GM19324 (cell line): ENCODE measurements around the gene CRACR2B.

Source experiments
- ATAC-seq: cut with Tn5 transposase; IDR thresholded peaks from one replicate; pipeline ENCODE4 v1.9.1; 2021; ENCODE audit warnings: mild to moderate bottlenecking, moderate library complexity; ENCODE audit not compliant: unreplicated experiment, low FRiP score

Gene CRACR2B

DNA sequence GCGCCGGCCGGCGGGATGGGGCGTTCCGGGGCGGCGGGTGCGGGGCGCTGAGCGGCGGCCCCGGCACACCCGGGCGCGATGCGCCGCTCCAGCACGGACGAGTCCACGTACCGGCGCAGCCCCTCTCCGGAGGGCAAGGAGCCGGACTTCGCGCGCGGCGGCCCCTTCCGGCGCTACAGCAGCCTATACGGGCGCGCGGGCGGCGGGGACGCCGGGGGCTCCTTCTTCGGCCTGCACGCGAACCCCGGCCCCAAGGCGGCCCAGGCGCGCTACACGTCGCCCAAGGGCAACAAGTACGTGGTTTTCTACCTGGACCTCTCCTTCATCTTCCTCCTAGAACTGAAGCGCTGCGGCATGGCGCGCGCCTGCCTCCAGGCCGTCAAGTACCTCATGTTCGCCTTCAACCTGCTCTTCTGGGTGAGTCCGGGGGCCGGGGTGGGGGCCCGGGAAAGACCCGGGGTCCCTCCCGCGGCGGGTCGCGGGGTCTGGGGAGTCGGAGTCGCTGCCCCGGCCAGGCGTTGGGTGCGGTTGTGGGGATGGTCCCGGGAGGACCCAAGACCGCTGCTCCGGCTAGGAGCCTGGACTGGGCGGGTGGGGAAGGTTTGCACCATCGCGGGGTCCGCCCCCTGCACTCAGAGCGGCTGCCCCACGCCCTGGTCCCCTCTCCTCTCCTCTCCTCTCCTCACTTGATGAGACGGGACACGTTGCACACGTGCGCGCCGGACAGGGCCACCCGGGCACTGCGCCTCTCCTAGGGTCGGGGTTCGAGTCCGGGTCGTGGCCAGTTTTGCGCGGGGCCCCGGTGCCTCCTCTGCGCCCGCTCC lies 22.4 kb downstream of the CRACR2B start:
- no peak for ATAC-seq

DNA sequence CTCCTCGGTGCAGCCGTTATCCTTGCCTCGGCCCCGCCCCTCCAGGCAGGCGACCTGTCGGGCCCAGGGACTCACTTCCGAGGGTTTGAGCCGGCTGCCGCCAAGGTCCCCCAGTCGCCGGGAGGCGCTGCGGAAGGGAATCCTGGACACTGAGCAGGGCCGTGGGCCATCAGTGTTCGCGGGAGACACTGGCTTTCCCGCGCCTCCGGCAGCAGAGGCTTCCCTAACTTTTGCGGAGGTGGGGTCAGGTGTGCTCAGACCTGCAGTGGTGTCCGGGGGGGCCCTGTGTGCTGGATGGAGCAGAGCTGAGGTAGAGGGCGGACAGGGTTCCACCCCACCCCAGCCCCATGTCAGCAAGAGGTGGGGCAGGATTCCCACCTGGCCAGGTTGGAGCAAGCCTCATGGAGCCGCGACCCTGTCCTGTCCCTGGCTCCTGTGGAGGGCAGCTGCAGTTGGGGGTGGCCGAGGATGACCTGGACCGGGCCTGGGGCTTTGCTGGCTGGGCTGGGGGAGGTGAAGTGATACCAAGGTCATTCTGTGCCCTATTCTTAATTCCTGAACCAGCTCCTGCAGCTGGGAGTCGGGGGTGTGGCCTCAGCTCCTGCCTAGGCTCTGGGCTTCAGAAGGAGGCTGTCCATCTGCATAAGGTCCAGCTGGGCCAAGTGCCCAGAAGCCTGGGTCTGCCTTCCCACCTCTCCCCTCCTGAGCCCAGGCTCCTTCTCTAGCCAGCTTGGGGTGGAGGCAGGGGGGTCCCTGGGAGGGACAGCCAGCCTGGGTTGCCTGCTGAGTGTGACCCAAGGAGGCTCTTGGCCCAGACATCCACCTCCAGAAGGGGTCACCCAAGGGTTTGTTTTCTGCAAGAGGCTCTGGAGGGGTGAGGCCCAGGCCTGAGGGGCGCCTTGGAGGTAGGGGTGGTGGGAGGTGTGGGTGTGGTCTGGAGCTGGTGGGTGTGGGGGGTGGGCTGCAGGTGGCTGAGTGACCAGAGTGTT lies 23.4 kb downstream of the CRACR2B start:
- no peak for ATAC-seq

DNA sequence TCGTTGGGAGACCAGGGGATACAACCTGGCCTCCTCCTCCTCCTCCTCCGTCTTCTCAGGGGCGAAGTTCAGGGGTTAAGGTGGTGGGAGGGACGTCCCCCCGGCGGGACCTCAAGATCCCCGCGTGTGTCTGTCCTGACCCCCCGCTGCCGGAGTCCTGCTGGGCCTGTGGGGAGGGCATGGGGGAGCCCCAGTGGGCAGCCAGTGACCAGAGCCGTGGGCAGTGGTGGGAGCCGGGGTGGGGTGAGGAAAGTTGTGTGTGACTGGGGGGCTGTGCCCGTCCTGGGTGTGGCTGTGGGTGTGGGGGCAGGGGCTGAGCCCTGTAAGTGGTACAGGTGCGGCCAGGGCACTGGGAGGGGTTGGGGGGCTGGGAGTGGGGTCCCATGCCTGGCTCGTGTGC lies 25.0 kb downstream of the CRACR2B start:
- ATAC-seq = no peak

DNA sequence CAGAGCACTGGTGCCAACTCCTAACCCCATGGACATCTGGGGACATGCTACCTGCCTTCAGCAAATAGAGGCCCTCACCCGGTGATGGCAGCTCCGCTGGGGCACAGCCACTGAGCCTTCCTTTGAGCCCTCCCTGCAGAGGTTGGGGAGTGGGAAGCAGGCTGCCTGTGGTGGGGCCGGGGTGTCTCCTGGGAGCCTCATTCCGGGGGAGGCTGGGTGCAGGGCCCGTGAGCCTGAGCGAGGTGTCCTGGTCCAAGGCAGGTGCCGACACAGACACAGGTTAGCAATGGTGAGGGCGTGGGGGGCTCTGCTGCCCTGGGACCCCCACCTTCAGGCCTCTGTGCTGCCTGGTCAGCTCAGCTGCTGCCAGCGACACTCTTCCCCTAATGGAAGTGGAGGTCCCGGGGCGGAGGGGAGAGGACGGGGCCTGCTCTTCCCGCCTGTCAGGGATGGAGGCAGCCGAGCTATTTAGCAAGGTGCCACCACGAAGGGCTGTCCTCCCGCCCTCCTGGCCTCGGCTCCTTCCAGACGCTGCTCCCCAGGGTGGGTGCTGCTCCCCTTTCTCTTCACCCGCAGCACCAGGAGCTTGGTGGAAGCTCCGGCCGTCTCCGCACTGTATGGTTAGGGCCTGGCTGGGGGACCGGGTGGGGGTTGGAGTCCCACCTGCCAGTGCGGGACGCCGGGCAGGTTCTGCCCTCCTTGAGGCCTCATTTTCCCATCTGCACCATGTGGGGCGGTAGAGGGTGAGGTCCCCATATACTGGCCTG lies 26.1 kb downstream of the CRACR2B start:
- no peak for ATAC-seq

DNA sequence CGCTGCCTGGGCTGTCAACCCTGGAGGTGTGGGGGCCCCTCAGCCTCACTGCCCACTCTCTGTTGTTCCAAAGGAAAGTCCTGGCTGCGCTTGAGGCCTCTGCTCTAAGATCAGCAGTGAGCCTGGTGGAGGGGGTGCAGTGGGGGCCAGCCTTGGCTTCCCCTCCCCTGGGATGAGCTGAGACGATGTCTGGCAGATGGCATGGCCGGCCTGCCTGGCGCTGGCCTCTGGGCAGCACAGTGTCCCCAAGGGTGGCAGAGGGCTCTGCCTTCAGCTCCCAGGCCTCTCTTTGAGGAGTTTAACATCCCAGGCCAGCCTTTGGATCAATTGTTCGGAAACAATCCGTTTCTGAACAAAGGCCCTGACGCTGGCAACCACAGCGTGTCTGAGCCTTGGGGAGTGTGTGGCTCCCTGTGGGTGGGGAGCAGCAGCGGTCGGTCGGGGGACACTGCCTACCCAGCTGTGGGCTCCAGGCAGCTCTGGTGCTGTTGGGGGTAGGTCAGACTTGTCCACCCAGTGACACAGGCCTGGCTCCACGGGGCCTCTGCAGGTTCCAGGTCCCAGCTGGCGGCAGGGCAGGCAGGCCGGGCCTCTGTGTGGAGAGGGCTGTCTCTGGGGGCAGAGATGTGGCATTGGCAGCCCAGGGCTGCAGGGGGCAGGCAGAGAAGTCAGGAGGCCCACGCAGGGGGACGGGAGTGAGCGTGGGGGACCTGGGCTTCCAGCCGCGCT lies 27.0 kb downstream of the CRACR2B start:
- no peak for ATAC-seq

DNA sequence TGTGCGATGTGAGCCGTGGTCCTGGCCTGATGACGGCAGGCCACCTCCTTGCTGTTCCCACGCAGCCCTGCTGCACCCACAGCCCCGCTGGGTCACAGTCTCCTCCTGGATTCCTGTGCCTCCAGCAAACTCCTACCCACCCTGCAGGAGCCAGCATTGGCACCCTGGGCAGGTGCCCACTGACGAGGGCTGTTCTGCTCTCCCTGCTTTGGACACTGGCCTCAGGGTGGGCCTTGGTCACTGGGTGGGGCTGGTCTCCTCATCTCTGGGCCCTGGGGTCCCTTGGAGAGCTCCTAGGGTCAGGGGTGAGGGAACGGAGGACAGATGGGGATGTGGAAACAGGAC lies 27.6 kb downstream of the CRACR2B start:
- no peak for ATAC-seq

DNA sequence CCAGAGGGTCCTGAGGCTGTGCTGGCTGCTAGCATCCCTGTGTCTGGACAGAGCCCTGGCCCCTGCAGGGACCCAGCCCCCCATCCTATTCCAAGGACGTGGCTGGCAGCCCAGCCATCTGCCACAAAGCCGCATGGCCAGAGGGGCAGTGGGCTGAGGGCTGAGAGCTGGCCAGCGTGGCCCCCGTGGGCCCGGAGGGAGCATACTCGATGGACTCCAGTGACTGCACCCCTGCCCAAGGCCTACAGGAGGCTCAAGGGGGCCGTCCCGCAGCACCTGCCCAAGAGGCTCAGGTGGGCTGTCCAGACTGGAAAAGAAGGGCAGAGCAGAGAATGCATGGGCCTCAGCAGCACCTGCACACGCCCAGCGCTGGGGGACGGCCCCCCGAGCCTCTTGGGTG lies 28.1 kb downstream of the CRACR2B start:
- no peak for ATAC-seq

DNA sequence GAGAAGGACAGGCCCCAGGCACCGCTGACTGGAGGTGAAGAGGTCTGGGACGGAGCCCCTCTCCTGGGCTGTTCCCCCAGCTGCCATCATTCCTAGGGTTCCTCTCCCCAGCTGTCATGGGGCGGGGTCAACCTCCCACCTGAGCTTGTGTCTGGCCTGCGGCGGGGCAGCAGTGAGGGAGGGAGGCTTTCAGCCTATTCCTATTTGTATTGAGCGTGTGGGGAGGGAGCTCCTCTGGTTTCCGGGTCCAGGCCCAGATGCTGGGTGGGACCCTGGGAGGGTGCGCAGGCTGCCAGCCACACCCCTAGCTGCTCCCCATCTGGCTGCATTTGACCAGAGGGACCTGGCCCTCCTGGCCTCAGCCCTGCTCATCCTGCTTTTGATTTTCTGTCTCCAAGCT lies 28.7 kb downstream of the CRACR2B start:
- ATAC-seq = no peak

DNA sequence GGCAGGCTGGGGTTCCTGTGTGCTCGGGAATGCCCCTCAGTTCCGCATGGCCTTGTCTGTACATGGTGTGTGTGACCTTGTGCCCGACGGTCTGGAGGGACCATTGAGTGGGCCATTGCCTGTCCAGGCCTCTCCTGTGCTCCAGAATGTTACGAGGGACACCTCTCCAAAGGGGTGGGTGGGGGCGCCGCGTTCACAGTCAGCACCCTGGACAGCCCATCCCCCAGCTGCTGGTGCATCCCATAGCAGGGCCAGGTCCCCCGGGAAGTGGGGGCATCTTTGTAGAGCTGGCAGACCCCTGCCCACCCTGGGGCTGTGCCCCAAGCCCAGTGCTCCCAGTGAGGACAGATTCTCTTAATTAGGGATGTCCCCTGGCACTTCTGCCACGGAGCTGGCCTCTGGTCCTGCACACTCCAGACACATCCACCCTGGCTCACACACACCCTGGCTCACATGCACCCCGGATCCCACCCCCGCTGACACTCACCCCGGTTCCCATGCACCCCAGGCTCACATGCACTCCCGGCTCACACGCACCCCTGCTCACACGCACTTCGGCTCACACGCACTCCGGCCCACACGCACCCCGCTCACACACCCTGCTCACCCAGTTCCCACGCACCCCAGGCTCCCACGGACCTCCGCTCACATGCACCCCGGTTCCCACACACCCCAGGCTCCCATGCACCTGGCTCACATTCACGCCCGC lies 30.5 kb downstream of the CRACR2B start:
- ATAC-seq = no peak

DNA sequence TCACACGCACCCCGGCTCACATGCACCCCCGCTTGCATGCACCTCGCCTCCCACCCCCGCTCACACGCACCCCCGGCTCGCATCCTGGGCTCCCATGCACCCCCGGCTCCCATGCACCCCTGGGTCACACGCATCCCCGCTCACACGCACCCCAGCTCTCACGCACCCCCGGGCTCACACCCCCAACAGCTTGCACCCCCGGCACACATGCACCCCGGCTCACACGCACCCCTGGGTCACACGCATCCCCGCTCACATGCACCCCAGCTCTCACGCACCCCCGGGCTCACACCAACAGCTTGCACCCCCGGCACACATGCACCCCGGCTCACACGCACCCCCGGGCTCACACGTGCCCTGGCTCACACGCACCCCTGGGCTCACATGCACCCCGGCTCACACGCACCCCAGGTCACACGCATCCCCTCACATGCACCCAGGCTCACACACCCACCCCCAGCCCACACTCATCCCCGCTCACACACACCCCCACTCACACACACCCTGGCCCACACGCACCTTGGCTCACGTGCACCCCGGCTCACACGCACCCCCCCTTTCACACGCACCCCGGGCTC lies 31.1 kb downstream of the CRACR2B start:
- ATAC-seq = no peak

DNA sequence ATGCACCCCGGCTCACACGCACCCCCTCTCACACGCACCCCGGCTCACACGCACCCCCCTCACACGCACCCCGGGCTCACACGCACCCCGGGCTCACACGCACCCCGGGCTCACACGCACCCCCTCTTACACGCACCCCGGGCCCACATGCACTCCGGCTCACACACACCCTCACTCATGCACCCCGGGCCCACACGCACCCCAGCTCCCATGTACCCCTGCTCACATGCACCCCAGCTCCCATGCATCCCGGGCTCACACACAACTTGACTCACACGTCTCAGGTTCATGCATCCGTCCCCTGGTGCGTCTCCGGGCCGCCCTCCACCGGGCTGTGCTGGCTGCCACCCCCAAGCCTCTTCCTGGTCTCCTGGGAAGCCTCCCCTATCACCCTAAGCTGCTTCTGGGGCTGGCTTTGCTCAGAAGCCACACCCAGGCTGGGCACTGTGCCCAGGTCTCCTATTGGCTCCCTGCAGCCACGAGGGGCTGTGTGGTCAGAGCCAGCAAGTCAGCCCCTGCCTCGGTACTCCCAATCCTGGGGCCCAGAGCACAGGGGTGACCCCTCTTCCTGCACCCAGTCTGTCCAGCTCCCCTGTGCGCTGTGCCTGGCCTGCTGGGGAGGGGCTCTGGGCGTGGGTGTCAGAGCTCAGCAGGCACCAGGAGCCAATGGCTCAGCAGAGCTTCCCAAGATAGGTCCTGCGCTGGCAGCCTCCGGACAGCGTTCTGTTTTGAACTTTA lies 31.8 kb downstream of the CRACR2B start:
- no peak for ATAC-seq

DNA sequence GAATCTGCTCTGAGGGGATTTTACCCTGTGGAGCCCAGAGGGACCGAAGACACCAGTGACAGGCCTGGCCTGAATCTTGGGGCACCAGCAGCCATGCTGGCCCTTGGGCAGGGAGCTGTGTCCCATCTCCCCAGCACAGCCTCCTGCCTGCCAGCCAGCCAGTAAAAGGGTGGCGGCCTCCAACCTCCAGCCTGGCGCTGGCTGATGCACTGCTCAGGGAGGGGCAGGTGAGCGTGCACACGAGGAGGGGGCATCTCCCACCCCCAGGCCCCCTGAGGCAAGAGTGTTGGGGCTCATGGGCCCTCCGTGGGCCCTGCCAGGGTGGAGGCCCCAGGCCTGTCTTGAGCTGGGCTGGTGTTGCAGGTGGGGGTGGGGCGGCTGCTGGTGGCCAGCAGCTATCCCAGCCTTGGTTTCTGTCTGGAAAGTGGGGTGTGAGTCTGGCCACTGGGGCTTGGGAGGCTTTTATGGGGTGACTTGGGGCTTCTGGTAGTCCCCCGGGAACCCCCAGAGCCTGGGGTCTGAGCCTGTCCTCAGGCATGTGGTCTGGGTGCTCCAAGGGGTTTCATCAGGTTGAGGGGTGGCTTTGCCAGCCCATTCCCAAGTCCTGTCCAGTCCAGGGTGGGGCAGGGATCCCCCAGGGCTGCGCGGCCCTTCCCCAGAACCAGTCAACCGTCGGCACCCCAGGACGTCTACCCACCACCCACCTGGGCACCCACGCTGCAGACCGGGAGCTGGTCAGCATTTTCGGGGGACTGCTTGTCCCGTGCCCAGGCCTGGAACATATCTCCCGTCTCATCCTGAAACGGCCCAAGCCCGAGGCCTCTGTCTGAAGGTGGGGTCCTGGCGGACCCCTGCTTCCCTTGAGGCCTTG lies 32.8 kb downstream of the CRACR2B start:
- ATAC-seq = no peak

DNA sequence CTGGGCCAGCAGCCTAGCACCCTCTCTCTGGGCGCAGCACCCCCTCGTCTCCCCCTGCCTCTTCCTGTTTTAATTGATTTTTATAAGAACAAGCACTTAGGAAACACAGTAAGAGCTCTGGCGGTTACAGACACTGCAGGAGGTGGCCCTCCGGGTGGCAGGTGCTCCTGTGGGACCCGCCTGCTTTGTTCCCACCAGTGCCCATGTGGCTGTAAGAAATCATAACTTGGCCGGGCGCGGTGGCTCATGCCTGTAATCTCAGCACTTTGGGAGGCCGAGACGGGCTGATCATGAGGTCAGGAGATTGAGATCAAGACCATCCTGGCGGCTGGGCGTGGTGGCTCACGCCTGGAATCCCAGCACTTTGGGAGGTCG lies 33.4 kb downstream of the CRACR2B start:
- no peak for ATAC-seq

DNA sequence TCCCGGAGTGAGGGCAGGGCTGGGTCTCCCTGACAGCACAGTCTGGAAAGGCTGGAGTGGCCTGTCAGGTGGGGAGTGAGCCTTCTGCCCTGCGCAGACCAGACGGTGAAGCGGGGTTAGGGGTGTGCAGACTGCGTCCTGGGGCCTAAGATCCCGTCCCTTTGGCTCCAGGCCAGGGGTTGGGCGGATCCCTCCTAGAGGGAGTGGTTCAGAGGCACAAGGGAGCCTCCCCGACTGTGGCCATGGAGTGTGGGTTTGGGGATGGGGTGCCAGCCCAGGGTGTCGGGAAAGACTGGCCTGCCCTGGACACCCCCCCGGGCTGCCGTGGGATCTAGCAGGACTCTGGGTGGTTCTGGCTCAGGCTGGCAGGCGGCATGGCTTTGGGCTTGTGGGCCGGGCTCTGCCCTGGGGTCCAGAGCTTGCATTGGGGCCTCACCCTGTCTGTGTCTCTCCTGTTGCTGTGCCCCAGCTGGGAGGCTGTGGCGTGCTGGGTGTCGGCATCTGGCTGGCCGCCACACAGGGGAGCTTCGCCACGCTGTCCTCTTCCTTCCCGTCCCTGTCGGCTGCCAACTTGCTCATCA lies 34.5 kb downstream of the CRACR2B start:
- ATAC-seq = no peak

DNA sequence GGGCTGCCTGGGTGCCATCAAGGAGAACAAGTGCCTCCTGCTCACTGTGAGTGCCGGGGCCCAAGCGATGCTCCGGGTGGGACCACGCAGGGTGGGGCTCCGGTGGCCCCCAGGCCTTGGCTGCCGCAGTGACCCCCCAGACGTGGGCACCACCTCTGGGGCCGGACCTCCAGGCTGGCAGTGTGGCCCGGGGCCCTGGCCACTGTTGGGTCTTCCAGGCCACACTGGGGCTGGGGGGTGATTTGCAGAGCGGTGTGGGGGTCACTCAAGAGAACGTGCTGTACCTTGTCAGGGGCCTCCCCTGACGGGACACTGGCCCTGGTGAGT lies 34.9 kb downstream of the CRACR2B start:
- no peak for ATAC-seq

DNA sequence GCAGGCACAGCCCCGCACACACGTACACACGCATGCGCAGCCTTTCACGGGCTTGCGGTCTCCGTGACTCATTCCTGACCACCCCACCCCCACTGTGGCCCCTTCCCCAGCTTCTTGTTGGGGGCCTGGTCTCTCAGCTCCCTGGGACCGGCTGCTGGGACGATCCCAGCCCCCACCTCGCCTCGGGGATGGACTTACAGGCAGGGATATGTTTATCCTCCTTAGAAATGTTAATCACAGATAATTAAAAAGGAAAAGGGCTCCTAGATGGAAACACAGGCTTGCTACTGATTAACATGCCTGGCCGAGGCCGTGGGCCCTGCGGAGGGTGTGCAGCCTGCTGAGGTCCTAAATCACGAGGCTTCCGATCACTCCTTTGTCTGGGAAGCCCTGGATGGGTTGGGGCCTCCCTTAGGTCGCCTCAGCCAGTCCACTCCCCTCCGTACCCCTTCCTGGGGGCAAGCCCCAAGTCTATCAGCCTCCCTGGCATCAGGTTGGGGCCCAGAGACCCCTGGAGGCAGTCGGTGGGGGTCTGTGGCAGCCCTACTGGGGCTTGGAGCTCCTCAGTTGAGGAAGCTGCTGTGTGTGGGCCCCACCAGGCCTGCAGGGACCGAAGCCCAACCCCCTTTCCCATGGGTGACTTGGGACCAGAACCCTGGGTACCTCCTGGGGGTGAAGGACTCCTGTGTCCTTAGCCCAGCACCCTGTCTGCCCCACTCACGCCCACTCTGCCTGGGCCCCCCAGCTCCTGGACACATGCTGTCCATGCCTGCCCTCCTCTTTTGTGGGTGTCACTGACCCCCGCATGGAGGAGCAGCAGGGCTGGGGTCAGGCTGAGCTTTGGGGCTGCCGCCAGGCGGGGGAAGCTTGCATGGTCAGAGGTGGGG lies 35.5 kb downstream of the CRACR2B start:
- ATAC-seq = no peak
